ENCODE results near the gene CYP4B1.

- TF ChIP-seq CTCF (IDR thresholded peaks at IDR 0.05), result no peak
- no peak for TF ChIP-seq POLR2AphosphoS5 (IDR thresholded peaks at IDR 0.05)
These were observed 2.6 kb downstream of the CYP4B1 start for GRCh38 chr1:46801323-46802055.
